Upper lobe of left lung (tissue), 6 donors: ENCODE data around the gene GARNL3. TPM values are rescaled to one million over a fixed set of nuclear protein-coding genes. Genes with fewer than 3 reads are reported as not detected.

Experiments
- ATAC-seq, 2 donors: fragments of 200-7000 bp; cut with Tn5 transposase; one replicate each; pipeline ENCODE4 v1.9.1; 2022; ENCODE audit warnings: mild to moderate bottlenecking in 2 of 2, moderate library complexity in 2 of 2; ENCODE audit not compliant: low FRiP score in 2 of 2
- DNase-seq, 2 donors: peaks; one replicate each; pipeline ENCODE4 v3.0.0-alpha.2; 2019 to 2020
- H3K27ac ChIP-seq, 4 donors: fragments of 200-600 bp; sonication (generic); one replicate each; pipeline ENCODE4 v1.5.1; 2016 to 2019
- H3K27me3 ChIP-seq, 4 donors: fragments of 200-600 bp; sonication (generic); one replicate each; pipeline ENCODE4 v1.5.1; 2017 to 2019
- H3K36me3 ChIP-seq, 4 donors: fragments of 200-600 bp; sonication (generic); one replicate each; pipeline ENCODE4 v1.5.1; 2016 to 2019
- H3K4me1 ChIP-seq, 4 donors: fragments of 200-600 bp; sonication (generic); one replicate each; pipeline ENCODE4 v1.5.1; 2018 to 2019
- H3K4me3 ChIP-seq, 4 donors: fragments of 200-600 bp; sonication (generic); one replicate each; pipeline ENCODE4 v1.5.1; 2017 to 2019; ENCODE audit warnings: mild to moderate bottlenecking in 2 of 4, moderate library complexity in 1 of 4
- H3K9me3 ChIP-seq, 4 donors: fragments of 200-600 bp; sonication (generic); one replicate each; pipeline ENCODE4 v1.5.1; 2018 to 2019
- CTCF ChIP-seq, 6 experiments: fragments of 450-650 bp in 4 of 6; fragments of 200-600 bp in 2 of 6; sonication (generic) in 2 of 6; IDR thresholded peaks; one replicate each; pipeline ENCODE4 v1.5.1; 2016 to 2019; ENCODE audit warnings: antibody characterized with exemption in 6 of 6
- EP300 ChIP-seq, 4 donors: sonication (generic); formaldehyde crosslinking; IDR thresholded peaks; one replicate each; pipeline ENCODE4 v1.5.1; 2017; ENCODE audit warnings: antibody characterized with exemption in 4 of 4, control low read depth in 2 of 4
- POLR2A ChIP-seq, 4 donors: fragments of 450-650 bp; IDR thresholded peaks; one replicate each; pipeline ENCODE4 v1.5.1; 2016 to 2017; ENCODE audit warnings: antibody characterized with exemption in 4 of 4, mild to moderate bottlenecking in 2 of 4
- POLR2AphosphoS5 ChIP-seq, 2 donors: sonication (generic); formaldehyde crosslinking; IDR thresholded peaks; one replicate each; pipeline ENCODE4 v1.5.1; 2017; ENCODE audit warnings: antibody characterized with exemption in 2 of 2
- WGBS, 2 donors: methylation state at CpG; one replicate each; pipeline ENCODE4 v1.1.5; 2017 to 2018; 5-methylcytosine and 5-hydroxymethylcytosine counted together
- total RNA-seq, 6 donors: library from RNA; depleted of rRNA in 4 of 6; stranded (reverse); fragments of >200 nt in 4 of 6; gene quantifications; one replicate each; pipeline versions ENCODE4 v1.1.0 to v1.2.1, GENCODE V29; 2016 to 2021
- donor health status: DM: no; HTN: no; CAD: no; lungs with moderate emphysema.
- donor health status: DM: no; HTN: yes; CAD: no; lungs with severe emphysema.

The GARNL3 gene
- 10 to 100 TPM in 2 of 6 donors, 1 to 10 TPM in 4; 3.1 to 37.7 (median 7.0) TPM for total RNA-seq

DNA sequence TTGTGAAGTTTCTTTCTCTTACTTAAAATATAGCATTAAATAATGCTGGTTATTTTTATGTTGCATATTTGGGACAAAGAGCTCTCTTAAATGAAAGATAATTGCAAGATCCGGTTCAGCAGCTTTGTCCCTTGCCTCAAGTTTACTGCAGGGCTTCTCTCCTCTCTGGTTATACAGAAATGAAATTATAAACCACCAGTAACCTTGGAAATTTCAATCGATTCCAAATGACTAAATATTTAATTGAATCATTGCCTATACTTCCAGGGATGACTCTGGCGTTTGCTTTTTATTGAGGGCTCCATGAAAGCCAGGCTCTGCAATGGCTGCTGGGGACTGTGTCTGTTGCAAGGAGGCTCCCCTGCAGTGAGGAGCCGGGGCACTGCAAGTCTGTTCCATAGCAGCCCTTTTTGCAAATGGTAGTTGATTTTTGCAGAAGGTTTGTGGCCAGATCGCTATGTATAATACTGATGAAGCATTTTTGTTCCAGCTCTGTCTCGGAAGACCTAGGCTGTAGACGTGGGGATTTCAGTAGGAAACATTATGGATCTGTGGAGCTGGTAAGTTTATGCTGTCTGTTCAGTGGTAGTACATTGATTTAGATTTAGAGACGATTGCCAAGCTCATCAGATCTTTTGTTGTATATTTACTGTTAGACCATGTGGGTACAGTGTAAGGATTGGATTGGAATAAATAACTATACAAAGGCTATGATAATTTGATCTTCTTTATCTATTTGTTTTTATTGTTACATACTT is at the start of gene GARNL3:
Gene GARNL3 (plus strand): TSS at position 313 of the 758 bp plus-strand sequence. CDS start 104 bp downstream, at position 417.
- 64 to 76% methylated on average over 8 of the region's 8 CpGs for WGBS, 2 donors
- Histone ChIP-seq H3K9me3 (no peaks in the 10 kb centered on the region), H3K4me1 (no peaks in the 10 kb centered on the region), H3K36me3 (no peaks in the 10 kb centered on the region), H3K27ac (no peak within 1 kb of the TSS), H3K4me3 (no peak within 1 kb of the TSS), H3K27me3 (no peaks in the 10 kb centered on the region)
- no peak for DNase-seq
- ATAC-seq, result no peak
- no peak for TF ChIP-seq CTCF (IDR thresholded peaks at IDR 0.05)
- TF ChIP-seq POLR2AphosphoS5 (IDR thresholded peaks at IDR 0.05), result no peak
- TF ChIP-seq EP300 (IDR thresholded peaks at IDR 0.05), result no peak
- TF ChIP-seq POLR2A (IDR thresholded peaks at IDR 0.05), result no peak

DNA sequence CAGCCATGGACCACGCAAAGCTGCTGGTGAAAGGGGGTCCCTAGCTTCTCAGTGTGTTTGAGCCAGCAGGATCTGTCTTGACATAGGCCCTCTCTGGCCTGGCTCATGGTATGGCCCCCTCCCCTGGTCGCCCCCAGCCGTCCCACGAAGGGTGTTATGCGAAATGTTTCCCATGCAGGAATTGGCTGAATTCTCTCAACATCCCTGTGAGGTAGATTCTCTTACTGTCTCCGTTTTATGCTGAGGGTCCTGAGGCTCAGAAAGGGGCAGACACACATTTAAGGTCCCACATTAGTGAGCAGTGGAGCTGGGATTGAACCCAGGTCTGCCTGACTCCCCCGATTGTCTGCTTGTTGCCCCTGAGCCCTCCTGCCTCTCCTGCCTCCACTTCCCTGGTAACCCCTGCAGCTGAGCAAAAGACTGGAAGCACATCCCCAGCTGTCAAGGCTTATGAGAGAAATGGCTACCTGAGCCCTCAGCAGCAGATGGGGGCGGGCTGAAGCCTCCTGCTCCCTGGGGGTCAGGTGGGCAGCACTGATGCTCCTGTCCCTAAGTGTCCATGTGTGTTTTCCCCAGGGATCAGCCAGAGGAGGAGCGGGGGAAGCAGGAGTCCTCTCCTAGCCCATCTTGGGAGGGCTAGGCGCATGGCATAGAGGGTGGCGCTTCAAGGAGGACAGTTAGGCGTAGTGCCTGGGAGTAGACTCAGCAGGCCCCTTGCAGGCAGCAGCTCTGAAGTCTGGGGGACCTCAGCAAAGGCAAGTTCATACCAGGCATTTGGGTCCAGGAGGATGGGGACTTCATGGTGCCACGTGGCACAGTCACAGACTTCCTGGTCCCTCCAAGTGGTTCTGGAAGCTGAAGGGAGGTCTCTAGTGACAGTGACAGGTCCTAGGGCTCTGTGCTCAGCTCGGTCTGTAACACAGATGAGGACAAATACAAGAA is 49.0 kb upstream of the GARNL3 start:
- Histone ChIP-seq H3K36me3 (no peaks in the 10 kb centered on the region), H3K4me1 (peaks cover 0 to 4% (median 0%) of the 10 kb centered on the region in 4 donors), H3K4me3 (no peak overlapping the region), H3K9me3 (no peaks in the 10 kb centered on the region), H3K27me3 (no peaks in the 10 kb centered on the region), H3K27ac (no peak overlapping the region)
- no peak for TF ChIP-seq CTCF (IDR thresholded peaks at IDR 0.05)
- TF ChIP-seq POLR2AphosphoS5 (IDR thresholded peaks at IDR 0.05), result no peak
- no peak for TF ChIP-seq EP300 (IDR thresholded peaks at IDR 0.05)
- TF ChIP-seq POLR2A (IDR thresholded peaks at IDR 0.05), result no peak
- ATAC-seq (no peak), DNase-seq (peak; percentile 10 to 24)
- 89 to 94% methylated on average over 11 to 14 of the region's 14 CpGs for WGBS, 2 donors

DNA sequence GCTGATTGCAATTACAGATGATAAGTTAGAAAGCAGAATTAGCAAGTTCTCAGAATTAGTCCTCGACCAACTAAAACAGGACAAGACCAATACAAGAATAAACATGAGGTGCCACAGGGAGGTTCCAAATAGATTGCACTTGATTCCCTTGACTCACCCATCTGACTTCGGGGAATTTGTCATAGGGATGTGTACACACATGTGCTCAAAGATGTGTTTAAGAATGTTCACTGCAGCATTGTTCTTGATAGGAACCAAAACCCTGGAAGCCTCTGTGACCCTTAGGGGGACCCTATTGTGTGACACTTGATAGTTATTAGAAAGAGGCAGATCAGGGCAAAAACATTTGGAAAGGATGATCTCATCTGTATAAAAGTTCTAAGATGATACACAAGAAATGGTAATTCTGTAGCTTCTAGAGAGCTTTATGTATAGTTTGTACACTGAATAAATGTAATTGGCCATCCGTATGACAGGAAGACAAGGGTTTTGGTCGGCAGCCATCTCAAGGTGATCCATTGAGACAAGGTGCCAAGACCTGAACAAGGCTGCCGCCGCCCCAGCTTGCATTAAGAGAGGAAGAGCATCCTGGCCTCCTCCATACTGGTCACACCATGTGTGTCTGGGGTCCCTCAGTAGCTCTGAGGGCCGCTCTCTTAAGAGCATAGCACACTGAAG is 48.2 kb upstream of the GARNL3 start:
- WGBS, 2 donors, result 83 to 91% methylated on average over 7 of the region's 7 CpGs
- no peak overlapping the region for H3K27ac ChIP-seq
- H3K4me3 ChIP-seq, result no peak overlapping the region
- TF ChIP-seq POLR2AphosphoS5 (IDR thresholded peaks at IDR 0.05) (no peak), CTCF (IDR thresholded peaks at IDR 0.05) (no peak), POLR2A (IDR thresholded peaks at IDR 0.05) (no peak), EP300 (IDR thresholded peaks at IDR 0.05) (no peak)
- H3K27me3 ChIP-seq, result no peaks in the 10 kb centered on the region
- no peaks in the 10 kb centered on the region for H3K36me3 ChIP-seq
- H3K9me3 ChIP-seq, result no peaks in the 10 kb centered on the region
- H3K4me1 ChIP-seq, result peaks cover 0 to 4% (median 0%) of the 10 kb centered on the region in 4 donors
- ATAC-seq (no peak), DNase-seq (peak in 1 of 2 donors; percentile 10)

DNA sequence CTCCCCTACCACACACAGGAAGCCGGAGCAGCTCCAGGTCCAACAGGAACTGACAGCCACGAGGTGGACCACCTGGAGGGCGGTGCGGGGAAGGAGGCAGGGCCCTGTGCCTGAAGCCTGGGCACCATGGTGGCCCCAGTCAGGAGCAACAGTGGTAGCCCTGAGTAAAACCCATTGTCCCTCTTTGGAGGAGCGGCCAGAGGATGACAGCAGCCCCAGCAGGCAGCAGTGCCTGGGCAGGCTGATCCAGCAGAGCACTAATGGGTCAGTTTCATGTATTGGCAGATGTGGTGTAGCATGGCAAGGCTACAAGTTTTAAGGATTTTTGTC is 47.7 kb upstream of the GARNL3 start:
- WGBS, 2 donors, result 76 to 88% methylated on average over 4 to 5 of the region's 5 CpGs
- Histone ChIP-seq H3K27me3 (no peaks in the 10 kb centered on the region), H3K4me1 (peaks cover 0 to 4% (median 0%) of the 10 kb centered on the region in 4 donors), H3K36me3 (no peaks in the 10 kb centered on the region), H3K4me3 (no peak overlapping the region), H3K27ac (no peak overlapping the region), H3K9me3 (no peaks in the 10 kb centered on the region)
- DNase-seq, result peak in 1 of 2 donors; percentile 19
- ATAC-seq, result no peak
- TF ChIP-seq CTCF (IDR thresholded peaks at IDR 0.05), result no peak
- TF ChIP-seq POLR2AphosphoS5 (IDR thresholded peaks at IDR 0.05), result no peak
- no peak for TF ChIP-seq POLR2A (IDR thresholded peaks at IDR 0.05)
- TF ChIP-seq EP300 (IDR thresholded peaks at IDR 0.05), result no peak
